ENCODE data around the gene PGBD5. TPM values are rescaled to one million over a fixed set of nuclear protein-coding genes. Genes with fewer than 3 reads are reported as not detected.

PGBD5 gene
- total and polyA plus RNA-seq, 2 experiments from 2014 or later = 0.82 to 2.4 TPM

DNA sequence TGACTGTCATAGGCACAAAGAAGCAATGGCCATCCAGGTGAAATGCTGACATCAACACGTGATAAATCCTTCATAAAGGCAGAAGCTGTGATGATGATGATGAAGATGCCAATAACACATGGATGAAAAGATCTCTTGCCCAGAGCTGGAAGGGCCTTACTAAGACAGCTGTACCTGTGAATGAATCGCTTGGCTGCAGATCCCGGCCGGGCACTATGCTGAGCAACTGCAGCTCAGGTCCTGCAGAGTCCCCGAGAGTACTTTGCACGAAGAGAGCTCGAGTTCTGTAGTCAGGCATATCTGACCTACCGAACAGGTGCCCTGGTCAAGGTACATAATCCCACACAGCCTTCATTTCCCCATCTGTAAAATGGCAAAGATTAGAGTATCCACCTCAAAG is 48.8 kb downstream of the PGBD5 start:
- H3K4me3 ChIP-seq = no peak overlapping the region
- no peak overlapping the region for H3K4me2 ChIP-seq
- no peaks in the 10 kb centered on the region for H3K36me3 ChIP-seq (replicated peaks; ENCODE audit: insufficient read depth, low read depth)
- WGBS (ENCODE audit: low lambda C conversion rate, missing lambda C conversion rate) = 92% methylated on average over 8 of the region's 8 CpGs
- H3K4me1 ChIP-seq (ENCODE audit: insufficient read depth) = no peaks in the 10 kb centered on the region
- H3K9me2 ChIP-seq (replicated peaks; ENCODE audit: insufficient read depth) = no peaks in the 10 kb centered on the region
- H3K27me3 ChIP-seq = no peaks in the 10 kb centered on the region
- TF ChIP-seq EZH2phosphoT487 (IDR thresholded peaks at IDR 0.05; ENCODE audit: low read depth, severe bottlenecking, unreplicated experiment) (no peak), EZH2 (IDR thresholded peaks at IDR 0.05; ENCODE audit: borderline replicate concordance) (no peak)
- H4K20me1 ChIP-seq (ENCODE audit: insufficient read depth, poor library complexity, severe bottlenecking) = no peaks in the 10 kb centered on the region
- no peaks in the 10 kb centered on the region for H3K79me2 ChIP-seq
- H2AFZ ChIP-seq = no peak overlapping the region
- H3K27ac ChIP-seq = no peak overlapping the region
- DNase-seq (ENCODE audit: low spot score) = no peak
- peaks cover 6% of the 10 kb centered on the region for H3K9me3 ChIP-seq (ENCODE audit: low read depth)

DNA sequence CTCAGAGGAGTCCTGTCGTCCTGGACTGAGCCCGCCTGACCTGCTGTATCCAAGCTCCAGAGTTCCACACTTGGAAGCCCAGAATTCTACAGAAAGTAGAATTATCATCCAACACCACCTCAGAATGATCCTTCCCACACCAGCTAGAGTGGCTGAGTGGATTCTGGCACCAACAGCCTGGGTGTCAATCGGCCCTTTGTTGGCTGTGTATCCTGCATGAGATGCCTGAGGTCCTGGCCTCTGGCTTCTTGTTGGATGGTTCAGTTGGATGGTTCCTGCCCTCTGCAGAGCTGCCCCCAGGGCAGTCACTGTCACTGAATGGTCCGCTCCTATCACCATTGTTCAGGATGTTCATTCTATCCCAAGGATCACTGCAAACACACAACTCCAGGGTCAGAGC is 49.8 kb downstream of the PGBD5 start:
- WGBS (ENCODE audit: low lambda C conversion rate, missing lambda C conversion rate) = 91% methylated on average over 4 of the region's 4 CpGs
- H3K4me2 ChIP-seq = no peak overlapping the region
- no peaks in the 10 kb centered on the region for H3K79me2 ChIP-seq
- H3K4me3 ChIP-seq = no peak overlapping the region
- H3K27ac ChIP-seq = no peak overlapping the region
- TF ChIP-seq EZH2phosphoT487 (IDR thresholded peaks at IDR 0.05; ENCODE audit: low read depth, severe bottlenecking, unreplicated experiment) = no peak
- TF ChIP-seq, protein P1, sequence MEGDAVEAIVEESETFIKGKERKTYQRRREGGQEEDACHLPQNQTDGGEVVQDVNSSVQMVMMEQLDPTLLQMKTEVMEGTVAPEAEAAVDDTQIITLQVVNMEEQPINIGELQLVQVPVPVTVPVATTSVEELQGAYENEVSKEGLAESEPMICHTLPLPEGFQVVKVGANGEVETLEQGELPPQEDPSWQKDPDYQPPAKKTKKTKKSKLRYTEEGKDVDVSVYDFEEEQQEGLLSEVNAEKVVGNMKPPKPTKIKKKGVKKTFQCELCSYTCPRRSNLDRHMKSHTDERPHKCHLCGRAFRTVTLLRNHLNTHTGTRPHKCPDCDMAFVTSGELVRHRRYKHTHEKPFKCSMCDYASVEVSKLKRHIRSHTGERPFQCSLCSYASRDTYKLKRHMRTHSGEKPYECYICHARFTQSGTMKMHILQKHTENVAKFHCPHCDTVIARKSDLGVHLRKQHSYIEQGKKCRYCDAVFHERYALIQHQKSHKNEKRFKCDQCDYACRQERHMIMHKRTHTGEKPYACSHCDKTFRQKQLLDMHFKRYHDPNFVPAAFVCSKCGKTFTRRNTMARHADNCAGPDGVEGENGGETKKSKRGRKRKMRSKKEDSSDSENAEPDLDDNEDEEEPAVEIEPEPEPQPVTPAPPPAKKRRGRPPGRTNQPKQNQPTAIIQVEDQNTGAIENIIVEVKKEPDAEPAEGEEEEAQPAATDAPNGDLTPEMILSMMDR (IDR thresholded peaks at IDR 0.05; ENCODE audit: poor library complexity) = no peak
- no peak for TF ChIP-seq EZH2 (IDR thresholded peaks at IDR 0.05; ENCODE audit: borderline replicate concordance)
- no peak overlapping the region for H2AFZ ChIP-seq
- peaks cover 6% of the 10 kb centered on the region for H3K9me3 ChIP-seq (ENCODE audit: low read depth)
- H3K4me1 ChIP-seq (ENCODE audit: insufficient read depth) = no peaks in the 10 kb centered on the region
- H4K20me1 ChIP-seq (ENCODE audit: insufficient read depth, poor library complexity, severe bottlenecking) = no peaks in the 10 kb centered on the region
- DNase-seq (ENCODE audit: low spot score) = no peak
- H3K9me2 ChIP-seq (replicated peaks; ENCODE audit: insufficient read depth) = no peaks in the 10 kb centered on the region
- H3K36me3 ChIP-seq (replicated peaks; ENCODE audit: insufficient read depth, low read depth) = no peaks in the 10 kb centered on the region
- no peaks in the 10 kb centered on the region for H3K27me3 ChIP-seq

DNA sequence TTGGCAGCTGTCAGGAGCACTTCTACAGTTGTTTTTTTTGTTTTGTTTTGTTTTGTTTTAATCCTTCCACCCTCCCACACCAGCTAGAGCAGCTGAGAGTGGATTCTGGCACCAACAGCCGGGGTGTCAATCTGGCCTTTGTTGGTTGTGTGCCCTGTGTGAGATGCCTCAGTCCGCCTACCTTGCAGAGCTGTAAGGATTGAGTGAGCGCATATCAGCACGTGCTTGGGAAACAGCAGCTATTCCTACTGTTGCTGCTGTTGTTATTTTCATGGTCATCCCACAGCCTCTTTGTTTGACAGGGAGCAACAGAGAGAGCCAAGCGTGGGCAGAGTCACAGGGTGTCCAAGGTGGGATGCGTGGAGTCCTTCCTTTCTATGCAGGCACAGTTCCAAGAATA is 50.4 kb downstream of the PGBD5 start:
- H3K9me2 ChIP-seq (replicated peaks; ENCODE audit: insufficient read depth) = no peaks in the 10 kb centered on the region
- no peak overlapping the region for H2AFZ ChIP-seq
- no peaks in the 10 kb centered on the region for H4K20me1 ChIP-seq (ENCODE audit: insufficient read depth, poor library complexity, severe bottlenecking)
- peaks cover 6% of the 10 kb centered on the region for H3K9me3 ChIP-seq (ENCODE audit: low read depth)
- H3K79me2 ChIP-seq = no peaks in the 10 kb centered on the region
- H3K27ac ChIP-seq = no peak overlapping the region
- H3K27me3 ChIP-seq = no peaks in the 10 kb centered on the region
- WGBS (ENCODE audit: low lambda C conversion rate, missing lambda C conversion rate) = 85% methylated on average over 6 of the region's 6 CpGs
- DNase-seq (ENCODE audit: low spot score) = no peak
- H3K4me3 ChIP-seq = no peak overlapping the region
- no peaks in the 10 kb centered on the region for H3K36me3 ChIP-seq (replicated peaks; ENCODE audit: insufficient read depth, low read depth)
- H3K4me1 ChIP-seq (ENCODE audit: insufficient read depth) = no peaks in the 10 kb centered on the region
- no peak overlapping the region for H3K4me2 ChIP-seq
- TF ChIP-seq, protein P1 (IDR thresholded peaks at IDR 0.05; ENCODE audit: poor library complexity) = no peak
- TF ChIP-seq EZH2 (IDR thresholded peaks at IDR 0.05; ENCODE audit: borderline replicate concordance) = no peak
- no peak for TF ChIP-seq EZH2phosphoT487 (IDR thresholded peaks at IDR 0.05; ENCODE audit: low read depth, severe bottlenecking, unreplicated experiment)

DNA sequence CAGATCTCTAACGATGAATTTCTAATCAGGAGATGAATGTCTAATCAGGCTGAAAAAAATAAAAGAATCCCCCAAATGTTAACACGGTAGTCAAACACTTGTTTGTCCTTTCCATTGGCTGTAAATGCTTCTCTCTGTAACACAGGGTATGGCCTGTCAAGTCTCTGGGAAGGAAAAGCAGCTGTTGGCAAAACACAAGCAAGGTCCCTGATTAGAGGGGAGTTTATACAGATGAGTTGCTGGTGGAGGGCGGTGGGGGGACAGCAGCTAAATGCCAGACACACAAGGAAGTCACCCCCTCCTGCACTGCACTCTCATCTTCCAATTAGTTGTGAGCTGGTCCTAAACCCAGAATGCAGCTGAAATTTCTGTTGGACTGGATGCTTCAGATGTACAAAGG is 51.0 kb downstream of the PGBD5 start:
- TF ChIP-seq, protein P1 (IDR thresholded peaks at IDR 0.05; ENCODE audit: poor library complexity) = no peak
- TF ChIP-seq EZH2 (IDR thresholded peaks at IDR 0.05; ENCODE audit: borderline replicate concordance) (no peak), EZH2phosphoT487 (IDR thresholded peaks at IDR 0.05; ENCODE audit: low read depth, severe bottlenecking, unreplicated experiment) (no peak)
- Histone ChIP-seq H3K27ac (no peak overlapping the region), H3K36me3 (replicated peaks; ENCODE audit: insufficient read depth, low read depth) (no peaks in the 10 kb centered on the region), H3K27me3 (no peaks in the 10 kb centered on the region), H3K9me2 (replicated peaks; ENCODE audit: insufficient read depth) (no peaks in the 10 kb centered on the region), H3K79me2 (no peaks in the 10 kb centered on the region), H3K4me1 (ENCODE audit: insufficient read depth) (no peaks in the 10 kb centered on the region), H2AFZ (no peak overlapping the region), H3K9me3 (ENCODE audit: low read depth) (peaks cover 6% of the 10 kb centered on the region), H3K4me2 (no peak overlapping the region), H3K4me3 (no peak overlapping the region), H4K20me1 (ENCODE audit: insufficient read depth, poor library complexity, severe bottlenecking) (no peaks in the 10 kb centered on the region)
- no peak for DNase-seq (ENCODE audit: low spot score)
- WGBS (ENCODE audit: low lambda C conversion rate, missing lambda C conversion rate) = 65% methylated on average over 3 of the region's 3 CpGs
